Neural cell (in vitro differentiated cells): ENCODE results near the gene MCRIP1.
A peak's percentile ranks its signal among the peaks of the same experiment; 100 is the strongest.

Experiments
- CTCF ChIP-seq: fragments of 450-650 bp; IDR thresholded peaks from 2 replicates; pipeline ENCODE4 v1.5.1; 2014; ENCODE audit warnings: antibody characterized with exemption, mild to moderate bottlenecking, moderate library complexity; ENCODE audit not compliant: poor library complexity, severe bottlenecking
- EZH2 ChIP-seq: fragments of 200-600, 300-800 bp; shearing (Covaris generic), sonication (generic); IDR thresholded peaks from 2 replicates; pipeline ENCODE4 v1.6.1; 2014; ENCODE audit warnings: antibody characterized with exemption, low read length, borderline replicate concordance, mild to moderate bottlenecking; ENCODE audit not compliant: insufficient read depth, poor library complexity, severe bottlenecking
- MXI1 ChIP-seq: fragments of 450-650 bp; conservative IDR thresholded peaks from 2 replicates; pipeline ENCODE4 v1.6.1; 2014; ENCODE audit warnings: antibody characterized with exemption, mild to moderate bottlenecking; ENCODE audit not compliant: poor library complexity, severe bottlenecking
- POLR2AphosphoS5 ChIP-seq: IDR thresholded peaks from 2 replicates; pipeline ENCODE4 v1.6.1; 2012
- RAD21 ChIP-seq: fragments of 450-650 bp; conservative IDR thresholded peaks from 2 replicates; pipeline ENCODE4 v1.6.1; 2014; ENCODE audit warnings: antibody characterized with exemption, mild to moderate bottlenecking, moderate library complexity
- REST ChIP-seq: IDR thresholded peaks from 2 replicates; pipeline ENCODE4 v1.6.1; 2012; ENCODE audit warnings: borderline replicate concordance
- SMC3 ChIP-seq: fragments of 450-650 bp; conservative IDR thresholded peaks from 2 replicates; pipeline ENCODE4 v1.6.1; 2014; ENCODE audit warnings: antibody characterized with exemption, mild to moderate bottlenecking, moderate library complexity; ENCODE audit not compliant: poor library complexity
- TAF1 ChIP-seq: IDR thresholded peaks from 2 replicates; pipeline ENCODE4 v1.6.1; 2012; ENCODE audit warnings: low read depth

- TF ChIP-seq CTCF (no peak), RAD21 (no peak), EZH2 (no peak), POLR2AphosphoS5 (peak; percentile 93), REST (peak; percentile 65), MXI1 (peak; percentile 87), SMC3 (no peak), TAF1 (peak; percentile 34)
Measured at GRCh38 chr17:81833160-81833920, at the start of gene MCRIP1.
